H7 (cell line): ENCODE data around the gene CLRN3. TPM values are rescaled to one million over a fixed set of nuclear protein-coding genes. Genes with fewer than 3 reads are reported as not detected.

ENCODE experiments used
- DNase-seq: peaks from one replicate; pipeline ENCODE4 v3.0.0; 2012
- H3K27me3 ChIP-seq: 2 replicates; pipeline ENCODE4 v1.6.0; 2011; ENCODE audit warnings: mild to moderate bottlenecking, low read length; ENCODE audit not compliant: control insufficient read depth, insufficient read depth
- H3K36me3 ChIP-seq: replicated peaks from 2 replicates; pipeline ENCODE4 v1.5.1; 2011; ENCODE audit warnings: low read length; ENCODE audit not compliant: control insufficient read depth, insufficient read depth
- H3K4me3 ChIP-seq: 2 replicates; pipeline ENCODE4 v1.5.1; 2011; ENCODE audit warnings: low read depth, mild to moderate bottlenecking, control low read depth, low read length, moderate library complexity; ENCODE audit not compliant: insufficient read depth
- total RNA-seq: library from RNA; depleted of rRNA; stranded (reverse); fragments of >200 nt; shearing (Covaris generic); gene quantifications from 2 replicates; pipeline ENCODE4 v1.2.3, GENCODE V29; 2014; rRNA removed

CLRN3 gene
- total RNA-seq, 1 experiment from 2014 or later = not detected

DNA sequence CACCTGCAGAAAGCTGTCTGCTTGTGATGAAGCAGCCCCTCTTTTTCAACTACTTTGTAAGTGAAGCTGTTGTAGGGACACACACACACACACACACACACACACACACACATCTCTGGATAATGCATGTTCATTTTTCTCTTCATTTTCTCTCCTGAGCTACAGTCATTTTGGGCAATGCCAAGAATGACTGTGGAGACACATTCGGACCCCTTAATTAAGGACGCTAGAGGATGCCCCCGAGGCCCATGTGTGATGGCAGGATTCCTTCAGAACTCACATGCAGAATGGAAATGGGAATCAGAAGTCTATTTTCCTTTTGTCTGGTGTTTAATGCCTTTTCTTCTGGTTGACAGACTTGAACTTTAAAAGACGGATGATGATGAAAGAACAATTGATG lies 56.6 kb downstream of the CLRN3 start:
- Histone ChIP-seq H3K4me3 (no peak overlapping the region), H3K36me3 (no peaks in the 10 kb centered on the region), H3K27me3 (no peaks in the 10 kb centered on the region)
- DNase-seq = no peak

DNA sequence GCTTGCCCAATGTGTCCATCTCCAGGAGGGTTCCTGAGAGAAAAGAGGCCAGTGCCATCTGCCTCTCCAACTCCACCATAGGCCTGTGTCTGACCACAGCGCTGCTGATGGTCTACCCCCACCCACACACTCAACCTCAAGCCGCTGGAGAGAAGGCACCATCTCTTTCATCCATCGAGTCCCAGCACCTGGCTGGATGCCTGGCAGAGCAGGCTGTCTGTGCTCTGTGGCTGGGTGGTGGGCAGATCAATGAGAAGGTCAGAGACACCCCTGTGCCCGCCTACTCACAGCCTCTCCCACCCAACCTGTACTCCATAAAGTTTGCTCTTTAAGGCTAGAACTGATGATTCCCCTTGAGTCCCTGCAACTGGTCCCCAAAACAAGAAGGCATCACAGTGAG lies 58.0 kb downstream of the CLRN3 start:
- Histone ChIP-seq H3K36me3 (no peaks in the 10 kb centered on the region), H3K27me3 (no peaks in the 10 kb centered on the region), H3K4me3 (no peak overlapping the region)
- DNase-seq = no peak

DNA sequence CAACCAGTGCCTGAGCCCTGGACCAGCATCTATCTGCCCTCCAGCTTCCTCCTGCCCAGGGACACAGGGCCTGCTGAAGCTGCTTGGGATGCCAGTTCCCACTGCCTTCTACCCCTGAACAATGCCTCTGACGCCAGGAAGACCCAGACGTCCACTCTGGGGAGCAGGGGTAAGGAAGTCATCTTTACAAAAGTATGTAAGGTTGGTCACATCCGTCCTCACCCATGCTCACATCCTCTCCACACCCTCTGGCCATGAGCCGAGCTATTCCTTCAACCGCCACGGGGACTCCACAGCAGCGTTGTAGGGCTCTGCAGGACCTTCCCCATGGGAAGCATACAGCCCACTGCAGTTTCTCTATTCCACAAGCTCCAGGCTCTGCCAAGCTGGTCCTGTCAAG lies 58.5 kb downstream of the CLRN3 start:
- Histone ChIP-seq H3K27me3 (no peaks in the 10 kb centered on the region), H3K4me3 (no peak overlapping the region), H3K36me3 (no peaks in the 10 kb centered on the region)
- no peak for DNase-seq

GRCh38 chr10:127833804-127834203 lies 58.9 kb downstream of the CLRN3 start:
- no peak for DNase-seq
- H3K36me3 ChIP-seq = no peaks in the 10 kb centered on the region

DNA sequence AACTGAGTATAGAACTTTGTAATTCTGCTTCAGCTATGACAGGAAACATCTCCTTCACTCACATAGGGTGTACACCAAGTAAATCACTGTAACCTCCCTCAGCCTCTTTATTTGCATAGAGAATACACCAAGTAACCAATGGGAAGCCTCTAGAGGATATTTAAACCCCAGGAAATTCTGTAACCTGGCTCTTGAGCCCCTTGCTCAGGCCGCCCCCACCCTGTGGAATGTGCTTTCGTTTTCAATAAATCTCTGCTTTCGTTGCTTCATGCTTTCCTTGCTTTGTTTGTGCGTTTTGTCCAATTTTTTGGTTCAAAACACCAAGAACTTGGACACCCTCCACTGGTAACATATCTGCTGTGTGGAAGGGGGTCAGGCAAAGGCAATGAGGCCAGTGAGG lies 60.2 kb downstream of the CLRN3 start:
- no peak for DNase-seq
- Histone ChIP-seq H3K36me3 (no peaks in the 10 kb centered on the region), H3K4me3 (no peak overlapping the region), H3K27me3 (no peaks in the 10 kb centered on the region)

More at GRCh38 chr10:127833804-127834203, 58.9 kb downstream of the CLRN3 start:
- no peaks in the 10 kb centered on the region for H3K27me3 ChIP-seq
- H3K4me3 ChIP-seq = no peak overlapping the region

DNA sequence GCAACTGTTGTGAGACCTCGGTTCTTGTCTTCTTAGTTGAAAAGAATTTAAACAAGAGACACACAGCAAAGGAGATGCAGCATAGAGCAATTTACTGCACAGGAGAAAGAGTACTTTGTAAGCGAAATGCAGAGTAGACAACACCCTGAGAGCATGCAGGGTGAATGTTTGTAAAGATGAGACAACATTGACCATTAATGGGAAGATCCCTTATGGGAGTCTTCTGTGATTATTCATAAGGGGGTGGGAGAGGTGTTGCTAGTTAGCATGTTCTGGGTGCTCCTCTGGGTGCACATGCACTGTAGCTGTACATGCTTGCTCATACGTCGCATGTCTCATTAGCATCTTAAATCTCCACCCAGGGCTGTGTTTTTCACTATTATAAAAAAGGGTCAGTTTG lies 62.3 kb downstream of the CLRN3 start:
- no peak for DNase-seq
- H3K4me3 ChIP-seq = no peak overlapping the region
- no peaks in the 10 kb centered on the region for H3K27me3 ChIP-seq
- H3K36me3 ChIP-seq = no peaks in the 10 kb centered on the region

Other genes starting within 250 kb of the CLRN3 start
- 0.35 and 1.2 TPM in 2 replicates for gene FOXI2, start 155.8 kb downstream of the CLRN3 start, total RNA-seq
- 0.04 and 0.69 TPM in 2 replicates for gene PTPRE, start 14.2 kb upstream of the CLRN3 start, total RNA-seq
- 17.1 and 34.4 TPM in 2 replicates for gene MKI67, start 233.5 kb upstream of the CLRN3 start, total RNA-seq